CD4-positive, alpha-beta T cell treated with Interferon gamma for 1 hour (primary cell): ENCODE data around the gene NRXN3.
"Not testable (repeated sequence)": the region's sequence is repeated elsewhere in the genome, so short reads cannot be mapped to it uniquely, and the experiment has no call there.

ENCODE experiments used
- DNase-seq: peaks from one replicate; pipeline ENCODE4 v3.0.0-alpha.2; 2020

Gene NRXN3

DNA sequence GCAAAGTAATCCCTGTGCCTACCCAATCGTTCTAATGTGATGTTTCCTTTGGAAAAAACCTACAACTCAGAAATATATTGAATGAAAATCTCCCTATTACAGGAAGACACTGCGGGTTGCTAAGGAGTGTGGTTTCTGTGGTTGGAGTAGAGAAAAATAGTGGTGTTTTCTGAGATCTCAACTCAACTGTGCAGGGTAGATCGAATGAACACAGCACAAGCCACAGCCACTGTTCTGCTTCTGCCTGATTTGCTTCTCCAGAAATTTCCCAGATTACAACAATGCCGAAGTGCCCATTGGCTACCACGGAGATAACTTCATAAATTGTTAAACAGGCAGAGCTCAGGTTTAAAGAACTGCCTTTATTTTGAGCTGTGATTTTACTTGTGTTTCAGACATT lies 1560.8 kb downstream of the NRXN3 start:
- DNase-seq = no peak

DNA sequence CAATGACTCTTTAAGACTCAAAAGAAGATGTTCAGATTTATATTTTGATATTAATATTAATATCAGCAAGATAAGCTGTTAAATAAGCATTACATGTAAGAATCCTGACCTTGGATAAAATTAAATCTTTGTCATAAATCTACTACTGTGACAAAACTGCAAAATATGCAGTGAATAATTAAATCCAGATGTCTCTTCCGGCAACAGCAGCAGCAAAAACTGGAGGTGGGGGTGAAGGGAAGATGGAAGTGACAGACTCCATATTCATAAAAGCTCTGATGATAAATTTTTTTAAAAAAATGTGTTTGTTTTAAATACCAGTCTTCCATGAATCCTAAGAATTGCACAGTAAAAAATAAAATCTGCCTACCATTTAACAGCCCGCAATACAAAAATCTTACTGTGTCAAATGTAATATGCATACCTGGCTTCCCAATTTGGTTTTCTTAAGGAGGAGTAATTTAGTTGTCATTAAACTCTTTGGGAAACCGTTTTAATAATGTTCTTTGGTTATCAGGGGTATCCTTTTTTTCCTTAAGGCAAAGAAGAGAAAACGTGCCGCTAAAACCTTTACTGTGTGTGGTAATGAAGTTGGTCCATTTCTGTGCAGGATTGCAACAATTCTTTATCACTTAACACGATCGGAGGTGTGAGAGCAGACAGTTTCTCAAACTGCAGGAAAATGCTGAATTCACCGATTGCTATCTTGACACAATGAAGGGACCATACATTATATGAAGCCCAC lies 1562.9 kb downstream of the NRXN3 start:
- DNase-seq = no peak

DNA sequence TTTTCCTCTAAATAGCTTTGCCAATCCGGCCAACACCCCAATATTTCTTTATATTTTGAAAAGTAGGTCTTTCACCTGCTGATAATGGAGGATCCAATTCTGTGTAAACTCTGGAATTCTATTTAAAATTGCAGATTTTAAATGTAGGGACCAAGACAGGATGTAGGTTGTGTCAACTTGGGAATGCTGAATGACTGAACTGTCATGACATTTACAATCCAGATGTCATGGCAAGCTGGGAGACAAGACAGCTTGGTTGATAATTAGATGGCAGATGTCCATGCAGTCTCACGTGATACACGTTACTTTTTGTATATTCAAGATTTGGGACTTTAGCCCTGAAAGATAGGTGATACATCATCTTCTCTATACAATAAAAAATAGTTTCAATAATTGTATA lies 1564.0 kb downstream of the NRXN3 start:
- DNase-seq = no peak

DNA sequence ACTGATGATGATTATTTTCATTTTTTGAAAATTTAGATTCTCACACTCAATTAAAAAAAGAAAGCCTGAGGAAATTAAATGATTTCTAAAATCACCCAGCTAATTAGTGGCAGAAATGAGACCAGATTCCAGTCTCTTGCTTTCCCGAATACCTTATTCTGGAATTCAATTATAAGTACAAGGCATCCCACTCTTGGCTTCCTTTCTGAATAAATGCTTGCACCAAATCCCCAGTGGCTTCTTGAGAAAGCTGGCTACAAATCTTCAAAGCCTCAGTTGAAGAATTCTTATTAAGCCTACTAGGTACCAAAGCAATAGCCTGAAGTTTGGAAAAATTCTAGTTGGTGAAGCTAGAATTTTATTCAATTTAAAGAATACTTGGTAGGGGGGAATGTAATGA lies 1564.5 kb downstream of the NRXN3 start:
- DNase-seq = no peak

DNA sequence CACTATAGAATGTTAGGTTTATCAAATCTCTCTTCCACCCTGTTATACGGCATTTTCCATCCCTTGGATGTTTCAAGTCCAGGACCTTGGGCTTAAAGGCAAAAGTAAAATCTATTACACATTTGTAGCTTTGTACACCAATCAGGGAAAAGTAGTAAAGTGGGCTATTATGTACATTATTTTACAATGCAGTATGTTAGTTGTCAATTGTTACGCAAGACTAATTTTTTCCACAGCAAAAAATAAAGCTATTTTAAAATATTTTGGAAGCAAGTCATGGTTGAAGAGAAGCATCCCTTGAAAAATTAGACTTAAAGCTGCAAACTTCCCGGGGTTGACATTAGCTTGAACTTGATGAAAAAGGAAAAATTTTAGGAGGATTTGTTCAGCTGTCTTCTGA lies 1564.9 kb downstream of the NRXN3 start:
- DNase-seq = no peak

DNA sequence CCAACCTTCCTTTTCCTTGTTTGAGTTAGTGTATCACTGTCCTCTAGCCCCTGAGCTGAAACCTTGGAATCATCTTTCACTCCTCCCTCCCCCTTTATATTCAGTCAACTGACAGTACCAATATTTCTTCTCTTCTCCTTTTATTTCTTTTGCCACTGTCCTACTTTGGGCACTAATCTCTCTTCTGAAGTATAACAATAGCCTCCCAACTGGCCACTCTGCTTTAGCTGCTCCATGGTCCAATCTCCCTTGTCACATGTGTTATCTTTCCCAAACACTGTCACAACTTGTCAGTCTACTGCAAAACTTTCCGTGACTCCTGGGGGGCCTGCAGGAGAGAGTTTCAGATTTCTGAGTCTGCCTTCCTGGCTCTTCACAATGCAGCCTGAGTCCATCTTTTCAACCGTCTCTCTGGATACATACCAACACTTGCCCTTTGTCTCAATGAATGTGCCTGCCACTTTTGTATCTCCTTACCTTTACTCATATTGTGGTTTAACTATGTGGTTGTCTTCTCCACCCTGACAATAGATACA lies 1570.0 kb downstream of the NRXN3 start:
- no peak for DNase-seq

DNA sequence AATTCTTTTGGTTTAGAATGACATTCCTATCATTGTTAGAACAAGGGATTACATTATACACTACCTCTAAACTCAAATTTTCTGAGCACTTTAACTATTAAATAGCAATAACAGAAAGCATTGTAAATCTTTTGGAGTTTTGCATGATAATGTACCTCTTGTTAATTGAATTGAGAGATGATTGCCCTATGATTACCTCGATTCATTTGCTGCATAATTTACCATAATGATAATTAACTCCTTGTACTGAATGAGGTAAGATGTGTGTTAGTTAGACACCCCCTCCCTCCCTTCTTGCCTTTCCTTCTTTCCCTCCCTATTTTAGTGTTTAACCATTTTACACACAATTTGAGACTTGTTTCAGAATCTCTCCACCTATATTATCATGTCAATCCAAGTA lies 1572.0 kb downstream of the NRXN3 start:
- no peak for DNase-seq

DNA sequence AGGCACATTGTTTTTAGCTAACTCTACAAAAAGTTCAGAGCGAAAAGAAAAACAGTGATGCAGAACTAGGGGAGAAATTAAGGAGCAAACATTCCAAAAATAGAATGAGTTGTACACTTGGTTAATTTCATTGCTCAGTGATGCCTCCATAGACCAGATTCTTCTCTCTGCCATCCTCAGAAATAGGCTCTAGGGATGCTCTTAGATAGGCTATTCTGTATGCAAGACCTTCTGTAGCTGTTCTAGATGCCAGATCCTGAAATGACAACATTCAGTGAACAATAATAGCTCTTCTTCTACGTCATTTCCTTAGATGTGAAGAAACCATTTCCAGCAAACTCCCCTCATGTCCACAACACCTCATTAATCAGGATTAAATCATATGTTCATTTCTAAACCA lies 1574.9 kb downstream of the NRXN3 start:
- no peak for DNase-seq

DNA sequence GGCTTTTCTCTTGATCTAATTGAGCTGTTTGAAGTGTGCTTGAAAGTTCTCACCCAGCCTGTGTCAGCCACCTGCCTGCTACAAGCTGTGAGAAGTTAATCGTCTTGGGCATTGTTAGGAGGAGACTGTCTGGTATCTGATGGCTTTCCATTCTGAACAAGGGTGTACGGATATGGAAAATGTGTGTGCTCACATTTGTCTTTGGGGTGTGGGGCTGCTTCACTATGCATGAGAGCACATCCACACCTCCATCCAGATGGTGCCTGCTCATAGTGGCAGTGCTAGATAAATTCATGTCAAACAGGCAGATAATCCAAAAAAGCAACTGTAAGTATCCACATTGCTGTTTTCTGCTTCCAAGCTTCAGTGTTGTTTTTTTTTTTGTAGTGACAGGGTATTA lies 1578.9 kb downstream of the NRXN3 start:
- DNase-seq = no peak

DNA sequence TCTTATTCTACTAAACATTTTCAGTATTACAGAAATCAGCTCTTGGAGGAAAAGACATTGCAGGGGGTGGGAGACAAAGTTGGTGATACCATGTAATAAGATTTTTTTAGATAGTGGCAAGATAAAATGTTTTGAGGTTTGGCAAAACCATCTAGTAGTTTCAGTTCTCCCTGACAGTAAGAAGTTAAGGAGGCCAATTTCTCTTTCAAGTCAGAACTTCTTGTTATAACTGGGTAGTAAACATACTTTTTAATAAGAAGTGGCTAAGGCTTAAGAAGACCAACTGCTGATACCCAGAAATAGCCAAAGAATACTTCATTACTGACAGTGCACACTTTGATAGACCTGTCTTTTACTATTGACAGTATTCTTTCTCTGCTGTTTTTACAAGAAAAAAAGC lies 1588.8 kb downstream of the NRXN3 start:
- DNase-seq = no peak

DNA sequence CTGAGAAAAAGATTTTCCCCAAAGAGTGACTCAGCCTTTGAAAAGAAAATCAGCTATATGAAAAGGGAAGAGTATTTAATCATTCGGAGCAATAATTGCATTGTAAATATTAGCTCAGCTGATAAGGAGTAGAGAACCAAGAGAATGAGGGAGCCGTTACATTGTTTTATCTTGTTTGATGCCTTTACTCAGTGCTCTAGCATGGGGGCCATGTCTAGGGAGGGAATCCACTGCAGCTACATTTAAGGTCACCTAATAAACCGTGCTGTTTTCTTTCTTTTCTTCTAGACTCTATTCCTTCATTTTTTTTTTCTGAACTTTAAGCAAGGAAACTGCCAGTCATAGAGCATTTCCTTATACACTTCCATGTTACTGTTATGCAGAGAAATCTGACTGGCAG lies 1594.2 kb downstream of the NRXN3 start:
- no peak for DNase-seq

DNA sequence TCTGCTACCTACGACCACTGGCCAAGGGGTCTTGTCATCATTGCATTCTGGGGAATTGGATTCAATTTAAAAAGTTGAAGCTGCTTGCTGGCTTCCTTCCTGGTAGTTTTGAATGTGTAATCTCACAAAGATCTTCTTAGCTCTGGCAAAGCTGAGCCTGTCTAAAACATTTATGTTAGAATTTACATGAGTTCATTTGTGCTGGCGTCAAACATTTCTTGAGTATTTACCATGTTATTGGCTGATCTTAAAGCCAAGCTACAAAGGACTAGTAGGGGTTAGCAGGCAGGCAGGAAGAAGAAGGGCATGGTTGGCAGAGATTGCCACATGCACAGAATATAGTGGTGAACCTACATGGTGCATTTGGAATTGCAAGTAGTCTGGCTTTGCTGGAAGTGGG lies 1596.3 kb downstream of the NRXN3 start:
- no peak for DNase-seq

DNA sequence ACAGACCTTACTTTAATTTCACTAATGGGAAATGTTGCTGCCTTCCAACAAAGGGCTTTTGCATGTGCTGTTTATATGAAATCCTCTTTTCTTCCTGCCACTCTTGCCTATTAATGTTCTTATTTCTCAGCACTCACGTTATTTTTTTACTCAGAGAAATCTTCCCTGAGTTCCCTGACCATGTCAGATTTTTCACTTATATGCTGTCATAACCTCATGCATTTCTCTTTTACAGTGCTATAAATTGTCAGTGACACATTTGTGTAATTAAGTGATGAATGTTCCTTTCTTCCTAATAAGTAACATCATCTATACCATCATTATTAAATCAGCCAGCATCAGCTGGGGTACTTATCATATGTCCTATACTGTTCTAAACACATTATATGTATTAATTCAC lies 1597.1 kb downstream of the NRXN3 start:
- DNase-seq = no peak

DNA sequence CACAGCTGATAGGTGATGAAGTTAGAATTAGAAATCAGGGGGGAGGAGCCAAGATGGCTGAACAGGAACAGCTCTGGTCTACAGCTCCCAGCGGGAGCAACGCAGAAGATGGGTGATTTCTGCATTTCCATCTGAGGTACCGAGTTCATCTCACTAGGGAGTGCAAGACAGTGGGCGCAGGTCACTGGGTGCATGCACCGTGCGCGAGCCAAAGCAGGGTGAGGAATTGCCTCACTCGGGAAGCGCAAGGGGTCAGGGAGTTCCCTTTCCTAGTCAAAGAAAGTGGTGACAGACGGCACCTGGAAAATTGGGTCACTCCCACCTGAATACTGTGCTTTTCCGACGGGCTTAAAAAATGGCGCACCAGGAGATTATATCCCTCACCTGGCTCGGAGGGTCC lies 1597.5 kb downstream of the NRXN3 start:
- DNase-seq = not testable (repeated sequence)

DNA sequence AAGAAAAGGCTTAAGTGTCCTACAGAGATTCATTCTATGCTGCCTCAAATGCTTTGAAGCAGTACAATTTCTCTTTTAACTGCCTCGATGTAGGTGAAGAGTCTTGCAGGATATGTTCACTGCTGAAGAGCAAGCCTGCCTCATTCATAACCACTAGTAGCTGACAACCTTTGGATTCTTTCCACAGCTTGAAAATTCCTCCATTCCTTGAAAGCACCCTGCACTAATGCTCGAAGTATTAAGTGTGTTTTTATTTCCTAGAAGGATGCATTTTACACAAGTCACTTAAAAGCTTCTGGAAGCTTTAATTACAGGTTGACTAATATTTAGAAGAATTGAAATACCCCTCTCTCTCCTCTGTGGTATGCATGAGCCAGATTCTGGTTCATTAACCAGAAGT lies 1611.7 kb downstream of the NRXN3 start:
- no peak for DNase-seq

DNA sequence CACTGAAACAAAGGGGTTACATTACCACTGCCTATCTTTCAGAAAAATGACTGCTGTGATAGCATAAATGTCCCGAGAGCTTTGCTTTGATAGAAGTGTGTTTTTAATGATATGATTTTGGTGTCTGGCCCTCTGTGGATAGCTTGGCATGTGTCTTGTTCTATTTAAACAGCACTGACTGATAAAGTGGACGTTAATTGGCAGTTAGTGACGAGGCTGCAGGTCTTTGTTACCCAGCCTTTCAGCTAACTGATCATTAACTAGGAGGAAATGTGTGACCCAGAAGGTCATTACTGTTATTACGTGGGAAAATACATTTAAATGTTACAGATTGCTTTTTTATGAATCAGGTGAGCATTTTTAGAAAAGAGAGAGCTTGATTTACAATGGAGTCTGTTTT lies 1612.9 kb downstream of the NRXN3 start:
- DNase-seq = no peak

DNA sequence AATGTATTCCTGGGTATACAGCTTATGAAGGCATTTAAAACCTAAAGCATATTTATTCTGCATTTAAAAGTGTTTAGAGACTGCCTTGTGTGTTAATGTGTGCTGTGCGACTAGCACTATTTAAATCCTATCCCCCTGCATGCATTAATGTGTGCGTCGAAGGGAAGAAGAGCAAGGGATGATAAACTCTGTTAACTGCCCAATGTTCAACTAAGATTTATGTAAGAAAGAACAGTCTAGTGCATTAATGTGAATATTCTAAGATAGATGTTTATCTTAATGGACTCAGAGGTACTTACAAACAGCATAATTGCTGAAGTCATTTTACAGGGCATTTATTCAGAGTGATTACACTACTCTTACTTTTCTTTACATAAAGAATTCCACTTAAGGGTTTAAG lies 1616.3 kb downstream of the NRXN3 start:
- DNase-seq = no peak

DNA sequence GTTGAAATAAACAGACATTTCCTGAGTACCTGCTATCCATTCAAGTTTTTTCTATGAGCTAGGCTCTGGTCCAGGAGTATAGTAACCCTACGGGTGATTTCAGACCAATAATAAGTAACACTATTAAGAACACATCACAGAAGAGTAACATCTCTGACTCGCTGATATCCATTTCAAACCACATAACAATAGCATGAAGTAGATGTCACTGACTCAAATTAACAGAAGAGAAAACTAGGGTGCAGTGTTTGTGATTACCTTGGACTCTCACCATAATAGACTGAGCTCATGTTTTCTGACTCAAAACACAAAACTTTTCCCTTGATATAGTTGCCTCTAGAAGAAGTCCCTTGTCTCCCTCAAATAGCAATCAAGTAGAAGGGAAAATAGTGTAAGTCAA lies 1618.2 kb downstream of the NRXN3 start:
- no peak for DNase-seq

DNA sequence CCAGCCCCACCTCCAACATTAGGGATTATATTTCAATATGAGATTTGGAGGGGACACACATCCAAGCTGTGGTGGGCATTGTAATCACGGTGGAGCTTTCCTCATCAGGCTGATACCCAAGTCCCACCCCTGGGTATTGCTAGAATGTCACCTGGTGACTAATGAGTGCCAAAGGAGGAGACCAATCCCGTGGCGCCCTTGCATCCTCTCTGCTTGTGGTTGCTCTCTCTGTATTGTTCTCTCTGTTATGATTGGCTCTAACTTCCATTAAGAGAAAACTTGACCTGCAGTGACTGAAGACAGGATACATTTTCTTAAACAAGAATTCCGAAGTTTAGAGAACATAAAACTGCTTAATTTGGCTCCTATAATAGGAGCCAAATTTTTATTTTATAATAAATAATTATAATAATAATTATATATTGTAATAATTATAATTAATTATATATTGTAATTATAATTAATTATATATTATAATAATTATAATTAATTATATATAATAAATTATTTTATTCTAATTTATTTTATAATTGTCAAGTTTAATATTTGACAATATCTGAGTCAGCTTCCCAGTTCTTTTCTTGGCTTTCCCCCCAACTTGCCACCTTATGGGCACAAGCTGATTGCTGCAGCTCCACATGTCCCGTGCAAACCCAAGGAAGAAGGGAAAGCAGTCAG lies 1621.0 kb downstream of the NRXN3 start:
- no peak for DNase-seq

DNA sequence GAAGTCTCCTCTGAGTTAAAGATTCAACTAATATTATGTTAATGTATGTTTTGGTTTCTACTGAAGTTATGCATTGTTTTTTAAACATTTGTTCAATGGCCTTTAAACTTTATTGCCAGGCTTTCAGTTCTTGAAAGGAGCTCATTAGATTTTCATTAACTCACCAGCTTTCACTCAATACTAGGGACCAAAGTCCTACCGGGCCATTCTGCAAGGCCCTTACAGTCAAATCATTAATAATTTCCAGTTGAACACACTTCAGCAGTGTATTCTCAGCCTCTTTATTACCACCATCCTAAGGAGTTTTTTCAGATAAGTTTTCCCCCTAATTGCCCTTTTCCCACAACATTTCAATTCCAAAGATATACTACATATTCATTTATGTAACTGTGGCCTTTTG lies 1631.9 kb downstream of the NRXN3 start:
- DNase-seq = no peak

DNA sequence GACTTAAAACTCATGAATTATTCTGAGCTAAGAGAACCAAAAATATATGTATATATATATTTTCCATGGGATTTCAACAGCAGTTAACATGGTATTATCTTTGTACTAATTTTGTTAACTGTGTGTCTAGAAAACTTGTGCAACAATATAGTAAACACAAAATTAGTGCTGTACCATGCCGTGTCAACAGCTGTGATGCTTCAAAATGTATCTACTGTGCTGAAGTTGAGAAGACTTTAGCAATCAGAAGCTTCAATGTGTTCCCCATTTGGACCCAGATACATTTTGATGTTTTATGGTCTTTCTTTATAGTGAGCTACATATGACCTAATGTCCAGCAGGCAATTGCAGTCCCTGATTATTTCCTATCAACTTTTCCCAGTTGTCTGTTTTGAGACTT lies 1635.5 kb downstream of the NRXN3 start:
- DNase-seq = no peak

DNA sequence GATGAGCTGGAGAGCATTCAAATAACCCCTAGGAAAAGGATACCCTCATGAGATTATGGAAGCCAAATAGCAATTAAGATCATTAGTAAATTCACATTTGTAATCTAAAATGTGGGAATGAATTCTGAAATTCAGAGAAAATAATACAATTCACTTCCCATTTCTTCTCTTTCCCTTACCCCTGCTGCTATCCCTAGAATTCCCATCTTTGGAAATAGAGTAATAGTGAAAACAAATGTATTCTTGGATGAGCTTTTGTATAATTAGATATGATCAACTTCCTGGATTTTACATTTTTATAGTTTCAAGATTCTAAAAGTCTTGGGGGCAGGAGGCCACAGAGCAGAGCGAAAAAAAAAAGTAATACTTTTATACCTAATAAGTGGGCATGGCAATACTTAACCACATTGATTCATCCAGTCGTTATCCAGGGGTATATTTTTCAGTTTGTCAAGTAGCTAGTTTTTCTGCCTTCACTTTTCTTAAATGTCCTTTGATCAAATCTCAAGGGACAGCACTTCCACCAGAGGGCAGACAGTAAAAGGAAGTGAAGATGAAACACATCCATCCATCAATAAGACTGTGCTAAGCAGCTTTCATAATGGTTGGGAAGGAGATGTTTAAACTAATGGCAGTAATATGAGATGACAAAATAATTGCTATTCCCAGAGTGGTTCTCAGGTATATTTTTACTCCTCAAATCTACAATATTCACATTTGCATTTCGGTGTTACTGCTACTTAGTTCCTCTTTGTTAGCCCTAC lies 1639.9 kb downstream of the NRXN3 start:
- DNase-seq = no peak

DNA sequence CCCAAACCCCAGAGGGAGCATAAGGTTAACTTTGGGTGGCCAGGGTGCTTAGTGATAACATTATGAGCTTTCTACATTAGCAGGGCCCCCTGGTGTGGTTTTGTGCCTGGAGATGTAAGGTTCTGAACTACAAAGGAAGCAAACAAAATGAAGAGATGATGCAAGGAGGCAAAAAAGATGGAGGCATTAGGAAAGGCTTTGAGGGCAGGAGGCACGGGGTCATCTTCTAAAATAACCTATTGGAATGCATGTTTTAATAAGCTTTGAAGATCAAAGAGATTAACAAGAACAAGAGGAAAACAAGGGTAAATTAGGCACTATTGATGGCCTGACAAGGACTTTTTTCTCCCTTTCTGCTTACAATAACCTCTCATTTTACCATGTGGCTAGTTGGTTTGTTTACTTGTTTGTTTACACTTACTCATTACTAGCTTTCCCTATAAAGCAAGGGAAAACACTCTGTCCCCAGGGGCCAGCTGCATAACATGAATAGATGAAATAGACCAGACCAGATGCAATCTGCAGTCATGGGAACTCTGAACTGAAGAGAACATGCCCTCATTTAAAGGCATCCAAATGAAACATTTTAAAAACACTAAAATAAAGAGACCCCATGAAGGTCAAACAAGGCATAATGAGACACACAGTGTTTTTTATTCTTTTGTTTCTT lies 1650.8 kb downstream of the NRXN3 start:
- no peak for DNase-seq
